ENCODE data around the gene AK9. TPM values are rescaled to one million over a fixed set of nuclear protein-coding genes. Genes with fewer than 3 reads are reported as not detected.

AK9 gene
- total and polyA plus RNA-seq, 4 donors: 1.1 to 5.3 (median 3.8) TPM

DNA sequence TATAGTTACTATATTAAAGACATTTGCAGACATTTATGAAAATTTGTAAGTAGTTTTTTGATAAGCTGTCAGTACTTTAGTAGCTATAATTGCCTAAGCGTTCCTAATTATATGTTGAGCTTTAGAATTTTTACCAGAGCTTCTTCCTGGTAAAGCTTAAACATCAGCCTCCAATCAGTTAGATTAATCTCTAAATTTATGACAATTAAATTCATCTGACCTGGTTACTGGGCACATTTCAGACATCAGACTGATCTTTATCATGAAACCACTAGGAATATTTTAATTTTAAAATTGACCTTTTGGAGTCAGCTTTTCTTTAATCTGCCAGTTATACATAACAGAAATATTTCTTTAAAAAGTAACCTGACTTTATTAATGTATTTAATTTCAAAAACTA lies 23.6 kb upstream of the AK9 start (continued):
- TF ChIP-seq, protein P1, sequence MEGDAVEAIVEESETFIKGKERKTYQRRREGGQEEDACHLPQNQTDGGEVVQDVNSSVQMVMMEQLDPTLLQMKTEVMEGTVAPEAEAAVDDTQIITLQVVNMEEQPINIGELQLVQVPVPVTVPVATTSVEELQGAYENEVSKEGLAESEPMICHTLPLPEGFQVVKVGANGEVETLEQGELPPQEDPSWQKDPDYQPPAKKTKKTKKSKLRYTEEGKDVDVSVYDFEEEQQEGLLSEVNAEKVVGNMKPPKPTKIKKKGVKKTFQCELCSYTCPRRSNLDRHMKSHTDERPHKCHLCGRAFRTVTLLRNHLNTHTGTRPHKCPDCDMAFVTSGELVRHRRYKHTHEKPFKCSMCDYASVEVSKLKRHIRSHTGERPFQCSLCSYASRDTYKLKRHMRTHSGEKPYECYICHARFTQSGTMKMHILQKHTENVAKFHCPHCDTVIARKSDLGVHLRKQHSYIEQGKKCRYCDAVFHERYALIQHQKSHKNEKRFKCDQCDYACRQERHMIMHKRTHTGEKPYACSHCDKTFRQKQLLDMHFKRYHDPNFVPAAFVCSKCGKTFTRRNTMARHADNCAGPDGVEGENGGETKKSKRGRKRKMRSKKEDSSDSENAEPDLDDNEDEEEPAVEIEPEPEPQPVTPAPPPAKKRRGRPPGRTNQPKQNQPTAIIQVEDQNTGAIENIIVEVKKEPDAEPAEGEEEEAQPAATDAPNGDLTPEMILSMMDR (IDR thresholded peaks at IDR 0.05; ENCODE audit: low read depth, low read length, missing input control): no peak
- TF ChIP-seq EGR1 (IDR thresholded peaks at IDR 0.05; ENCODE audit: low read depth in 2 of 2): no peak
- no peak for TF ChIP-seq YY1 (IDR thresholded peaks at IDR 0.05)
- TF ChIP-seq, protein P2, sequence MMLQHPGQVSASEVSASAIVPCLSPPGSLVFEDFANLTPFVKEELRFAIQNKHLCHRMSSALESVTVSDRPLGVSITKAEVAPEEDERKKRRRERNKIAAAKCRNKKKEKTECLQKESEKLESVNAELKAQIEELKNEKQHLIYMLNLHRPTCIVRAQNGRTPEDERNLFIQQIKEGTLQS (IDR thresholded peaks at IDR 0.05): no peak
- no peak for TF ChIP-seq RXRA (IDR thresholded peaks at IDR 0.05)
- TF ChIP-seq GABPA (IDR thresholded peaks at IDR 0.05 in 1 of 2, conservative IDR thresholded peaks at IDR 0.05 in 1 of 2): no peak

GRCh38 chr6:109714166-109714565 lies 23.2 kb upstream of the AK9 start:
- Histone ChIP-seq H3K9ac (ENCODE audit: low read depth in 1 of 2, low read length in 2 of 2) (no peak overlapping the region), H3K4me1 (ENCODE audit: control insufficient read depth in 4 of 4, insufficient read depth in 4 of 4, low read length in 3 of 4) (no peaks in the 10 kb centered on the region), H3K36me3 (ENCODE audit: control insufficient read depth in 4 of 4, insufficient read depth in 3 of 4, low read depth in 1 of 4, low read length in 3 of 4) (peaks cover 0 to 3% (median 3%) of the 10 kb centered on the region in 4 donors), H3K27ac (ENCODE audit: low read depth in 1 of 2, low read length in 2 of 2) (no peak overlapping the region), H3K4me3 (ENCODE audit: low read depth in 1 of 3, low read length in 3 of 3) (no peak overlapping the region), H3K9me3 (ENCODE audit: control insufficient read depth in 4 of 4, low read length in 3 of 4) (no peaks in the 10 kb centered on the region), H3K27me3 (ENCODE audit: control insufficient read depth in 4 of 4, insufficient read depth in 4 of 4, low read length in 3 of 4) (no peaks in the 10 kb centered on the region)
- TF ChIP-seq HNF4G (IDR thresholded peaks at IDR 0.05) (no peak), SP1 (IDR thresholded peaks at IDR 0.05) (no peak), YY1 (IDR thresholded peaks at IDR 0.05) (no peak), TAF1 (conservative IDR thresholded peaks at IDR 0.05) (no peak), NR2F2 (IDR thresholded peaks at IDR 0.05) (no peak), EGR1 (IDR thresholded peaks at IDR 0.05; ENCODE audit: low read depth in 2 of 2) (no peak), RXRA (IDR thresholded peaks at IDR 0.05) (no peak), FOXA1 (IDR thresholded peaks at IDR 0.05) (no peak), RAD21 (IDR thresholded peaks at IDR 0.05) (no peak)
- TF ChIP-seq, protein P3, sequence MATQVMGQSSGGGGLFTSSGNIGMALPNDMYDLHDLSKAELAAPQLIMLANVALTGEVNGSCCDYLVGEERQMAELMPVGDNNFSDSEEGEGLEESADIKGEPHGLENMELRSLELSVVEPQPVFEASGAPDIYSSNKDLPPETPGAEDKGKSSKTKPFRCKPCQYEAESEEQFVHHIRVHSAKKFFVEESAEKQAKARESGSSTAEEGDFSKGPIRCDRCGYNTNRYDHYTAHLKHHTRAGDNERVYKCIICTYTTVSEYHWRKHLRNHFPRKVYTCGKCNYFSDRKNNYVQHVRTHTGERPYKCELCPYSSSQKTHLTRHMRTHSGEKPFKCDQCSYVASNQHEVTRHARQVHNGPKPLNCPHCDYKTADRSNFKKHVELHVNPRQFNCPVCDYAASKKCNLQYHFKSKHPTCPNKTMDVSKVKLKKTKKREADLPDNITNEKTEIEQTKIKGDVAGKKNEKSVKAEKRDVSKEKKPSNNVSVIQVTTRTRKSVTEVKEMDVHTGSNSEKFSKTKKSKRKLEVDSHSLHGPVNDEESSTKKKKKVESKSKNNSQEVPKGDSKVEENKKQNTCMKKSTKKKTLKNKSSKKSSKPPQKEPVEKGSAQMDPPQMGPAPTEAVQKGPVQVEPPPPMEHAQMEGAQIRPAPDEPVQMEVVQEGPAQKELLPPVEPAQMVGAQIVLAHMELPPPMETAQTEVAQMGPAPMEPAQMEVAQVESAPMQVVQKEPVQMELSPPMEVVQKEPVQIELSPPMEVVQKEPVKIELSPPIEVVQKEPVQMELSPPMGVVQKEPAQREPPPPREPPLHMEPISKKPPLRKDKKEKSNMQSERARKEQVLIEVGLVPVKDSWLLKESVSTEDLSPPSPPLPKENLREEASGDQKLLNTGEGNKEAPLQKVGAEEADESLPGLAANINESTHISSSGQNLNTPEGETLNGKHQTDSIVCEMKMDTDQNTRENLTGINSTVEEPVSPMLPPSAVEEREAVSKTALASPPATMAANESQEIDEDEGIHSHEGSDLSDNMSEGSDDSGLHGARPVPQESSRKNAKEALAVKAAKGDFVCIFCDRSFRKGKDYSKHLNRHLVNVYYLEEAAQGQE (IDR thresholded peaks at IDR 0.05): no peak
- TF ChIP-seq, protein P2 (IDR thresholded peaks at IDR 0.05): no peak
- WGBS: 93% methylated on average over 3 of the region's 3 CpGs
- no peak for DNase-seq (ENCODE audit: low spot score)

GRCh38 chr6:109713097-109713496 lies 22.1 kb upstream of the AK9 start:
- WGBS: over 99% methylated on average over 8 of the region's 8 CpGs
- Histone ChIP-seq H3K9ac (ENCODE audit: low read depth in 1 of 2, low read length in 2 of 2) (no peak overlapping the region), H3K27ac (ENCODE audit: low read depth in 1 of 2, low read length in 2 of 2) (no peak overlapping the region), H3K36me3 (ENCODE audit: control insufficient read depth in 4 of 4, insufficient read depth in 3 of 4, low read depth in 1 of 4, low read length in 3 of 4) (peaks cover 0 to 3% (median 3%) of the 10 kb centered on the region in 4 donors), H3K9me3 (ENCODE audit: control insufficient read depth in 4 of 4, low read length in 3 of 4) (no peaks in the 10 kb centered on the region), H3K4me3 (ENCODE audit: low read depth in 1 of 3, low read length in 3 of 3) (no peak overlapping the region), H3K4me1 (ENCODE audit: control insufficient read depth in 4 of 4, insufficient read depth in 4 of 4, low read length in 3 of 4) (no peaks in the 10 kb centered on the region), H3K27me3 (ENCODE audit: control insufficient read depth in 4 of 4, insufficient read depth in 4 of 4, low read length in 3 of 4) (no peaks in the 10 kb centered on the region)
- DNase-seq (ENCODE audit: low spot score): no peak
- TF ChIP-seq SP1 (IDR thresholded peaks at IDR 0.05): no peak
- TF ChIP-seq, protein P1 (IDR thresholded peaks at IDR 0.05; ENCODE audit: low read depth, low read length, missing input control): no peak
- TF ChIP-seq, protein P2 (IDR thresholded peaks at IDR 0.05): no peak
- no peak for TF ChIP-seq HNF4G (IDR thresholded peaks at IDR 0.05)
- TF ChIP-seq YY1 (IDR thresholded peaks at IDR 0.05): no peak
- TF ChIP-seq EGR1 (IDR thresholded peaks at IDR 0.05; ENCODE audit: low read depth in 2 of 2): no peak
- no peak for TF ChIP-seq FOXA2 (IDR thresholded peaks at IDR 0.05)
- TF ChIP-seq FOXA1 (IDR thresholded peaks at IDR 0.05): no peak
- no peak for TF ChIP-seq TAF1 (conservative IDR thresholded peaks at IDR 0.05)
- no peak for TF ChIP-seq GABPA (IDR thresholded peaks at IDR 0.05 in 1 of 2, conservative IDR thresholded peaks at IDR 0.05 in 1 of 2)
- TF ChIP-seq NR2F2 (IDR thresholded peaks at IDR 0.05): no peak
- no peak for TF ChIP-seq RXRA (IDR thresholded peaks at IDR 0.05)
- TF ChIP-seq RAD21 (IDR thresholded peaks at IDR 0.05): no peak
- no peak for TF ChIP-seq JUND (IDR thresholded peaks at IDR 0.05)
- TF ChIP-seq, protein P3 (IDR thresholded peaks at IDR 0.05): no peak
